ENCODE measurements around the gene FCRLA.
"Not testable (repeated sequence)": the region's sequence is repeated elsewhere in the genome, so short reads cannot be mapped to it uniquely, and the experiment has no call there.

Gene FCRLA, protein sequence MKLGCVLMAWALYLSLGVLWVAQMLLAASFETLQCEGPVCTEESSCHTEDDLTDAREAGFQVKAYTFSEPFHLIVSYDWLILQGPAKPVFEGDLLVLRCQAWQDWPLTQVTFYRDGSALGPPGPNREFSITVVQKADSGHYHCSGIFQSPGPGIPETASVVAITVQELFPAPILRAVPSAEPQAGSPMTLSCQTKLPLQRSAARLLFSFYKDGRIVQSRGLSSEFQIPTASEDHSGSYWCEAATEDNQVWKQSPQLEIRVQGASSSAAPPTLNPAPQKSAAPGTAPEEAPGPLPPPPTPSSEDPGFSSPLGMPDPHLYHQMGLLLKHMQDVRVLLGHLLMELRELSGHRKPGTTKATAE

DNA sequence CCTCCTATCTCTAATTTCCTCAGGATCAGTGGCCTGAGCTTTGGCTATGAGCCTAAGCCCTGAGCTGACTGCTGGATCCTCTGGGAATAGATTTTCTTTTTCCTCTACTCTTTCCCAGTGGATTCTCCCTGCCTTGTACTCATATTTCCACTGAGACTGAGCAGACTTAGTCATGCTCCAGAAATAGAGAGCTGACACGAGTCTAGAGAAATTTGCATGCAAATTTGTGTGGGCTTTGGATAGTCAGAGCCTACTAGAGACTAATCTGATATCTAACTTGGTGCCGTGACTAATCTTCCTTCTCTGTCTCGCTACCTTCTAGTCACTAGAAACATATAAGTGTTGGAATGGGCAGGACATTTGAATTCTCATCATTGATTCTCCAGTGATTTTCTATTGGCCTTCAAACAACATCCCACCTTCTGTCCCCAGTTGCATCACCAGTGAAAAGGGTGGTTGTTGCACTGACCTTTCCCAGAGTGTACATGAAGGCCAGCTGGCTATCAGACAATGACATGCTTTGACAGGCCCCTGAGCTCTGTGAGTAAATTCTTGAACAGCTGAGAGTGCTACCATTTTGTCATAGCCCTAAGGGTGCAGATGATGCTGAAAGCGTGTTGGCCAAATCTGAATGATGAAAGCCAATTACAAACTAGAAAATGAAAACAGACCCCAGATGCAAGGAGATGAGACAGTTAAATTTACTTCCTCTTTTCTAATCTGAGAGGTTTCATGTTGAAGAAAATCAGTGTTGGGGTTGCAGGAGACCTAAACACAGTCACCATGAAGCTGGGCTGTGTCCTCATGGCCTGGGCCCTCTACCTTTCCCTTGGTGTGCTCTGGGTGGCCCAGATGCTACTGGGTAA lies at the start of gene FCRLA:
TSS of gene FCRLA (plus strand) at position 748 of the 866 bp plus-strand sequence. CDS start at position 784, 36 bp downstream.
- DNase-seq, result no peak

DNA sequence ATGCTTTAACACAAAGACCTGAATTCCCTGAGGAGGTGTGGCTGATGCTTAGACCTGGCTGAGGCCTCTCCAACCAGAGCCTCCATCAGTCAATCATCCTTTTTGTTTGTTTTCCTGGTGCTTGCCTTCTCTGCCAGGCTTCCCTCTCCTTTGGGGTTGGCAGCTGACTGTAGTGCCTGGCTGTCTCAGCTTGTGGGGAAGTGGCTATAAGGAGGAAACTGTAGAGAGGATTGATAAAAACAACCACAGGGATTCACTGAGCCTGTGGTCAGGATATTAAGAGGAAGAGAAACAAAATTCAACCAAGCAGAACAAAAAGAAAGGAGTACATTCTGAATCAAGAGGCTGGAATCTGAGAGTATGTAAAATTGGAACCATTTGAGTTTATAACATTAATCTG lies 48.5 kb upstream of the FCRLA start:
- DNase-seq, result not testable (repeated sequence)

DNA sequence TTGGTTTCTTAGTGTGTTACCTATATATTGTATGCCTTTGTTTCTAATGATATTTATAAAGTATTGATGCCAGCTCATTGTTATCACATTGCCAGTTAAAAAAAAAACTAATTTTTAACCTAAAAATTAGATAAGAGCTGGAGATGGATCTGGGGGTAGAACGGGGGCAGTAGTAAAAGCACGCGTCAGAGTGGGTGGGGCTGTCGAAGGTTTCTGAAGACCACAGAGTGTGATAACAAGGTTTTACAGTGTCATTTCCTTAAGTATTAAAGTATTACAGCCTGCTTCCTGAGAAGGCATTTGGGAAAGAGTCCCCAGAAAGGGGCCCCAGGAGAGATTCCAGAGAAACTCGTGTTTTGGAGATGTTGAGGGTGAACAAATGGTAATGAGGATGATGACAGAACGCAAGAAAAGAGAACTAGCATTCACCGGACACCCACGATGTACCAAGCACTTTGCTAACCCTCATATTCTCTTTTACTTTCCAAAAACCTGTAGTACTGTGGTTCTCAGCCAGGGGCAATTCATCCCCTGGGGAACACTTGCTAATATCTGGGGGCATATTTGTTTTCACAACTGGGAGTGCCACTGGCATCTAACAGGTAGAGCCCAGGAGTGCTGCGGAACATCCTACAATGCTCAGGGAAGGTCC lies 45.2 kb upstream of the FCRLA start:
- DNase-seq, result not testable (repeated sequence)

DNA sequence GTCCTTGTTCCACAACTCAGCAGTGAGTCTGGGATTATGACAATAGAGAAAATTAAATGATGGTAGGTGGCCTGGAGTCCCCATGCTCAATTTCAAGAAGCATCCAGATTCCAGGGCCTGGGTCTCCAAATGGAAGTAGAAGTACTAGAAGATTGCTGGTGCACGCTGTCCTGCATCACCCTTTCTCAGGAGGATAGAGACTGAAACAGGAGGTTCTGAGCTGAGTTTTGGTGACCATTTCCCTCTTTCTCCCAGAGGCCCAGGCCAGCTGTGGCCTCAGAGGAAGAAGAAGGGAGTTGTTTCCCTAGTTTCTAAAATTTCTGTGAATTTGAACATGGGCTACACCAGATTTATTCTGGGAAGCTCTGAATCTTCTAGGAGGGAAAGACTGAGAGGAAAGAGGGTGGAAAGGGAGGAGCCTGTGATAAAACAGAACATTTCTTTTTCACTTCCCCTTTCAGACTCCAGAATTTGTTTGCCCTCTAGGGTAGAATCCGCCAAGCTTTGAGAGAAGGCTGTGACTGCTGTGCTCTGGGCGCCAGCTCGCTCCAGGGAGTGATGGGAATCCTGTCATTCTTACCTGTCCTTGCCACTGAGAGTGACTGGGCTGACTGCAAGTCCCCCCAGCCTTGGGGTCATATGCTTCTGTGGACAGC lies 44.2 kb upstream of the FCRLA start, which contains the start of gene FCGR2B:
TSS of gene FCGR2B (plus strand) at position 460 of the 656 bp plus-strand sequence. CDS start at position 559, 99 bp downstream.
- not testable (repeated sequence) for DNase-seq

DNA sequence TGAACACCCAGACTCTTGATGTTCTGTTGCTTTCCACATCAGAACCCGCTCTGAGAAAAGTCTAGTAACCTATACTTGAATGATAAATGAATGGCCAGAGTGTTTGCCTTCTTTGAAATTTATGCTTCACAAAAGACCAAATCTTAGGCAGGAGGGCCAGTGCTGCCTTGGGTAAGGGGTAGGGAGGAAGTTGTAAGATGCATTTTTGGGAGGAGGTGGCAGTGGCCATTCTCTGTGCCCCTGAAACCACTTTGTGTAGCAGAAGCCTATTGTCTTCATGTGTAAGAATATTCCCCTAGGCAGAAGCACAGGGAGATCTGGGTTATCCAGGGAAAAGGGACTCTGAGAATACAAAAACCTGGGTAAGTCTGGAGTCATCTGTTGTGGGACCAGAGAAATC lies 43.5 kb upstream of the FCRLA start:
- not testable (repeated sequence) for DNase-seq

DNA sequence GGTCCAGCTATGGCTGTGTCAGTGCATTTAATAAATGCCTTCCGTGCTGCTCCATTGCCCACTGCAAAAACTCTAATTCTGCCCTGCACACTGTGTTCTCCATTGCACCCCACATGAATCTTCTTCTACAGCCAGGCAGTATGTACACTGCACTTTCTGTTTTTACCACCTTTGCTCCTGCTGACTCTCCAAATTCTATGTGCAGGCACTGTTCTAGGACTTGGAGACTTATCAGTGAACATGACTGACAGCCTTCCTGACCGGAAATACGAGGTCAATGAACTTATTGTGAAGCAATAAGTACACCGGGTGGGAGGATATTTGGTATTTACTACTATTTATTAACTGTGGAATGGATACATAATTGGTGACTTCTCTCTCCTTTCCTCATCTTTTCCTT lies 42.3 kb upstream of the FCRLA start:
- not testable (repeated sequence) for DNase-seq

DNA sequence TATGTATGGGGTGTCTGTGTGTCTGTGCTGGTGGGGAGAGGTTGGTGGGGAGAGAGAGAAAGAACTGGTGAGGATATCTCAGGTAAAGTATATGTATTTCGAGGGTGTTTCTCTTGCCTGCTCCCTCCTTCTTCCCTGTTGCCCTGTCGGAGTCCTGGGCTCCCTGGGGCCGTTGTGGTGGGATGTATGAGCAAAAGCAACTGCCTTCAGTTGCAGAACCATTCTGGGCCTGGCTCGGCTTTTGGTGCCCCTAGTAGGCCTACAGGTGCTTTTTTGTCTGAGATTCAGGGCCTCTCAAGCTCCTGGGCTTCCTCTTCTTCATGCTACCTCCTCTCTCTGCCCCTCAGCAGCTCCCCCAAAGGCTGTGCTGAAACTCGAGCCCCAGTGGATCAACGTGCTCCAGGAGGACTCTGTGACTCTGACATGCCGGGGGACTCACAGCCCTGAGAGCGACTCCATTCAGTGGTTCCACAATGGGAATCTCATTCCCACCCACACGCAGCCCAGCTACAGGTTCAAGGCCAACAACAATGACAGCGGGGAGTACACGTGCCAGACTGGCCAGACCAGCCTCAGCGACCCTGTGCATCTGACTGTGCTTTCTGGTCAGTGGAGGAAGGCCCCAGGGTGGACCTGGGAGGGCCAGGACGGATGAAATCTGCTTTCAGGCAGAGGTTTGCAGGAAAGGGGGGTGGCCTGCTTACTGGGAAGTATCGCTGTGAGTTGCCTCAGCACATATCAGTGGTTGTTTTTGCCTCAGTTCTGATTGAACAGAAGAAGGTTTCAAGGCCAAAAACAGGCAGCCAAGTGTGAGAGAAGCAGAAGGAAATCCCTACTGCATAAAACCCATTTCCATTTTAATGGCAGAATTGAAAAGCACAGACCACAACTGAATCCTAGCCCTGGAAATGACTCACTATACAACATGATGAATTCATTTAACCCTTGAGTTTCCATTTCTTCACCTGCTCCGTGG lies 35.7 kb upstream of the FCRLA start:
- DNase-seq, result not testable (repeated sequence)

DNA sequence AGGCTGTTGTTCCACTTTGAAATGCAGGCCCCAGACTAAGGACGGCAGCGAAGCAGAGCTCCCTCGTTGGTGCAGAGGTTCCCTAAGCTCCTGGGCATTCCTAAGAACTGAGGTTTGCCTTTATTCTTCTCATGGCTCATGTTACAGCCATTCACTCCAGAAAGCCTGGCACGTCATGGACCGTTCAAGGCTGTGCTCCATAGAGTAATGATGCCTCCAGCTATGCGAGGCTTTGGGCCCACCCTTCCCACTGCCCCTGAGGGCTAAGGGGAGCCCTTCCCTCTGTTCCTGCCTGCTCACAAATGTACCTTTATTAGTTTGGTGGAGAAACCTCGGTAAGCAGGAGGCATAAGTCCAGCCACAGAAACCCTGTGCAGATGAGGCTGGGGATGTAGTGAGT lies 33.6 kb upstream of the FCRLA start:
- DNase-seq, result not testable (repeated sequence)

DNA sequence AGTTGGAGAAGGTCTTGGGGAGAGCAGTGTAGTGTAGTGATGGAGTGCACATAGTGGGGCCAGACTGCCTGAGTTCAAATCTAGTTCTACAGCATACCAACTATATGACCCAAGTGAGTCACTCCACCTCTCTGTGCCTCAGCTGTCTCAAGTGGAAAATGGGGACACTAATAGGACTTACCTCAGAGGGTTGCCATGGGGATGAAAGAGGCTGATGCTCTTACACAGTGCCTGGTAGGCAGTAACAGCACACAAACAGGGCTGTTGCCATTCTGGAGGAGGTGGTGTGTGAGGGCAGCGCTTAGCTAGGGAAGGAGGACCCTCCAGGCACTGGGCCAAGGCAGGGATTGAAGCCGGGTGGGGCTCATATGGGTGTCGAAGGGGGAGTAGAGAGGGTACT lies 32.6 kb upstream of the FCRLA start:
- not testable (repeated sequence) for DNase-seq

DNA sequence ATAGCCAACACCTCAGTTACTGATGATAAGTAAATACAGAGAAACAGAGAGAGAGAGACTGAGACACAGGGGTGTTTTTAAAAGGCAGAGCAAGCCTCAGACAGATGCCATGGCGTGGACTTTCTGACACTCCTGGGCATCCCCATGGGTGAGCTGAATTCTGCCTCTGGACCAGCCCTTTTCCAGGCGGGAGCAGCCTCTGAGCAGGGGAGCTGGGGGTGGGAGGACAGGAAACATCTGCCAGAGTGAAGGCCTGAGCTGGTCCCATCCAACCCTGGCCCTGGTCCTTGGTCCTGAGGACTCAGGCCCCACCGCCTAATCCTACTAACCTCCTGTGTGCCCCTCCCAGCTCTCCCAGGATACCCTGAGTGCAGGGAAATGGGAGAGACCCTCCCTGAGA lies 32.1 kb upstream of the FCRLA start:
- not testable (repeated sequence) for DNase-seq

DNA sequence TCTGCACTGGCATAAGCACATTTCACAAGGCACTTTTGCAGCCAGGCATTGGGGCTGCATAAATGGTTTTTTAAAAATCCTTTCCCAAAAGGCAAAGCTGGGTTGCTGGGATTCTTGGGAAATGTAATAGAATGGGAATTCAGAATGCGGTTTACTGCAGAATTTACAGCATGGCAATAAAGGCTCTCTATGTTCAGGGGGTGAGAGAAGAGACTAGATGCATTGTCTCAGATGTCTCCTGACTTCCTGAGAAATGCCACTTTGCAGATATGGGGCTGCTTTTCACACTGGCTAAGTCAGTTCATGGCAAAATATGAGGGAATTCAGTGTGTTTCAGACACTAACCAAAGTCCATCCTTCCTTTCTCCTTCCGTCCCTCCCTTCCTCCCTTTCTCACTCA lies 30.6 kb upstream of the FCRLA start:
- no peak for DNase-seq

DNA sequence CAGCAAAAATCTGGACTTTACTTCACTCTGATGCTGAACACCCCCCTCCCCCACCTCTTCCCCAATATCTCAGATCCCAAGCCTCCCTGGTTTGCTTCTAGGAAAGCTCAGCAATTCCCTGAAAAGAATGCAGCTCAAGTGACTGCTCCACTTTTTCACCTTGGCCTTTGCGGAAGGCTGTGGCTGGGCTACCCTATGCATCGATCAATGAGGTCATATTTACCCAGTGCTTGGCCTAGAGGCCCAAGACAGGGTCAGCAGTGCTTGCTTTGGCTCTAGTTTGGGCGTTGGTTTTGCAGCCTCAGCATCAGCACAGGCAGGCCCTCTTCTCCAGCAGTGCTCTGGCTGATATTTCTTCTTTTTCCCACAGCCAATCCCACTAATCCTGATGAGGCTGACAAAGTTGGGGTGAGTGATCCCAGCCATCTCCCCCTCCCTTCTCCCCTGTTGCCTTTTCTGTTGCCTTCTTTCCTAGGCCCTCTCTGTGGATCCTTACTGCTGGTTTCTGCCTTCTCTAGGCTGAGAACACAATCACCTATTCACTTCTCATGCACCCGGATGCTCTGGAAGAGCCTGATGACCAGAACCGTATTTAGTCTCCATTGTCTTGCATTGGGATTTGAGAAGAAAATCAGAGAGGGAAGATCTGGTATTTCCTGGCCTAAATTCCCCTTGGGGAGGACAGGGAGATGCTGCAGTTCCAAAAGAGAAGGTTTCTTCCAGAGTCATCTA lies 29.9 kb upstream of the FCRLA start:
- DNase-seq, result no peak

DNA sequence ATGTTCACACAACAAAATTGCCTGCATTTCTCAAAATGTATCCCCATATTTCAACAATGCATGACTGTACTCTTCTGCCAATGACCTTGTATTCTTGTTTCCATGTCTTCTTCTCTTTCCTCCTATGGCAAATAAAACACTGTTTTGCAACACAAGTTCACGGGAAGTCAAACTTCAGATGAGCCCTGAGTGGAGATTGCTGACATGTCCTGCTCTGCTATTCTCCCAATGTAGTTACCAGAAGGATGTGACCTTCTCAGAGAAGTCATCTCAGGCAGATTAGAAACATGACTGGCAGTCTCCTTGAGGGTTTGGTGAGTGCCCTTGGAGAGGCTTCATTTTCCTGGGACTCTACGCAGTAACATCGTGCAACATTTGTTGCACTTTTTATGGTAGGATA lies 28.5 kb upstream of the FCRLA start:
- no peak for DNase-seq

DNA sequence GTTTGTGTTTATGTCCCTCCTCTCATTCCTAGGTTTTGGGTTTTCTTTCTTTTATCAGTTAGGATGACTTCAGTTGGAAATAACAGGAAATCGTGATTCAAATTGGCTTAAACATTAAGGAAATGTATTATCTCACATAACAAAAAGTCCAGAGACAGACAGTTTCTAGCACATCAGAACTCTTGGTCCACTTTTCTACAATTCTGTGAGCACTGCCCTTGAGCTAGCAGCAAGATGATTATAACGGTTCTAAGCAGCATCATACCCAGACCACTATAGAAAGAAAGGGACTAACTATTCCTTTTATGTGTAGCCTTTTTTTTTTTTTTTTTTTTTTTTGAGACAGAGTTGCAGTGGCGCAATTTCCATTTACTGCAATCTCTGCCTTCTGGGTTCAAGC lies 25.1 kb upstream of the FCRLA start:
- no peak for DNase-seq

DNA sequence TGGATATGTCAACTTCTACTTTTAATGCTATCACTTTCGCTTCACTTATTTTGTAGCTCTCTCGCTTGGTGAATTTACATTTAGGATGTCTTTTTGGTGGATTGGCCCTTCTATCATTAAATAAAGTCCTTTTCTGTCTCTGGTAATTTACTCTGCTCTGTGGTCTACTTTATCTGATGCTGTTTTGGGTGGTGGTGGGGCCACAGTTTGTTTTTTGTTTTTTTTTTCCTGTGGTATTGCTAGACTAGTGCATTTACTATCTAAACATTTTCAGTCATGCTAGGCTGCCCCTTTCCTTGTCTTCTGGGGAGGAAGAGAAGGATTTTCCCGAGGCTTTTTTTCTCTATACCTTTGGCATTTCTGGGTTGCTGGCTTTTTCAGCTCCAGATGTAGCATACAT lies 18.1 kb upstream of the FCRLA start:
- no peak for DNase-seq

DNA sequence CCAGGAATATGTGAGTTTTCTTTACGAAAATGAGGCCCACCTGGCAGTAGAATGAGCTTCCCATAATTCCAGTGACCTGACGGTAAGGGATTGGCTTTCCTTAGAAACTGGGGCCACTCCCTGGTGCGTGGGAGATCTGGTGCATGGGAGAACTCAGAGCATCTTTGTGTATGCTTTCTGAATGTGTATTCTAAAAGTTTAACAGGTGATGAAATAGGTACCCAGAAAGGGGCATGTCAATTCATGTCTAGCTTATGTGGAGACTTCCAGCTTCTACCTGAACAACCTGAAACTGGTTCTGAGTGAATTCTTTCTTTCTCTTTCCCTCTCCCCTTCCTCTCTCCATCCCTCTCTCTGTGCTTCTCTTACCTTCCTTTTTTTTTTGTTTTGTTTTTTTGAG lies 15.2 kb upstream of the FCRLA start:
- no peak for DNase-seq

DNA sequence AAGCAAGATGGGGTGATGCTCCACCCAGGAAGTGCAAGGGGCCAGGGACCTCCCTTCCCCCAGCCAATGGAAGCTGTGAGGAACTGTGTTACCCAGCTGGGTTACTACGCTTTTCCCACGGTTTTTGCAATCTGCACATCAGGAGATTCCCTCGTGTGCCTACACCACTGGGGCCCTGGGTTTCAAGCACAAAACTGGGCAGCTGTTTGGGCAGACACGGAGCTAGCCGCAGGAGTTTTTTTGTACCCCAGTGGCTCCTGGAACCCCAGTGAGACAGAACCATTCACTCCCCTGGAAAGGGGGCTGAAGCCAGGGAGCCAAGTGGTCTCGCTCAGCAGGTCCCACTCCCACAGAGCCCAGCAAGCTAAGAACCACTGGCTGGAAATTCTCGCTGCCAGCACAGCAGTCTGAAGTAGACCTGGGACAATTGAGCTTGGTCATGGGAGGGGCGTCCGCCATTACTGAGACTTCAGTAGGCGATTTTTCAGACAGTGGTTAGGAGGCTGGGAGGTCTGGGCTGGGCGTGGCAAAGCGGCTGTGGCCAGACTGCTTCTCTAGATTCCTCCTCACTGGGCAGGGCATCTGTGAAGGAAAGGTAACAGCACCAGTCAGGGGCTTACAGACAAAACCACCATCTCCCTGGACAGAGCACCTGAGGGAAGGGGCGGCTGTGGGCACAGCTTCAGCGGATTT lies 13.9 kb upstream of the FCRLA start:
- not testable (repeated sequence) for DNase-seq

DNA sequence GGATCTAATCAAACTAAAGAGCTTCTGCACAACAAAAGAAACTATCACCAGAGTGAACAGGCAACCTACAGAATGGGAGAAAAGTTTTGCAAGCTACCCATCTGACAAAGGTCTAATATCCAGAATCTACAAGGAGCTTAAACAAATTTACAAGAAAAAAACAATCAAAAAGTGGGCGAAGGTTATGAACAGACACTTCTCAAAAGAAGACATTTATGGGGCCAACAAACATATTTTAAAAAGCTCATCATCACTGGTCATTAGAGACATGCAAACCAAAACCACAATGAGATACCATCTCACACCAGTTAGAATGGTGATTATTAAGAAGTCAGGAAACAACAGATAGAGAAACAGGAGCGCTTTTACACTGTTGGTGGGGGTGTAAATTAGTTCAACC lies 8.7 kb upstream of the FCRLA start:
- DNase-seq, result not testable (repeated sequence)

DNA sequence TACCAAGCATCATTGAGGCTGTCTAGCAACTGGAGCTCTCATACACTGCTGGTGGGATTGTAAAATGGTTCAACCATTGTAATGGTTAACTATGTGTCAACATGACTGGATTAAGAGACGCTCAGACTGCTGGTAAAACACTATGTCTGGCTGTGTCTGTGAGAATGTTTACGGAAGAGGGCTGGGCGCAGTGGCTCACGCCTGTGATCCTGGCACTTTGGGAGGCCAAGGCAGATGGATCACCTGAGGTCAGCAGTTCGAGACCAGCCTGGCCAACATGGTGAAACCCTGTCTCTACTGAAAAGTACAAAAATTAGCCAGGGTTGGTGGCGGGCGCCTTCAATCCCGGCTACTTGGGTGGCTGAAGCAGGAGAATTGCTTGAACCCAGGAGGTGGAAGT lies 4.8 kb upstream of the FCRLA start:
- DNase-seq, result no peak

DNA sequence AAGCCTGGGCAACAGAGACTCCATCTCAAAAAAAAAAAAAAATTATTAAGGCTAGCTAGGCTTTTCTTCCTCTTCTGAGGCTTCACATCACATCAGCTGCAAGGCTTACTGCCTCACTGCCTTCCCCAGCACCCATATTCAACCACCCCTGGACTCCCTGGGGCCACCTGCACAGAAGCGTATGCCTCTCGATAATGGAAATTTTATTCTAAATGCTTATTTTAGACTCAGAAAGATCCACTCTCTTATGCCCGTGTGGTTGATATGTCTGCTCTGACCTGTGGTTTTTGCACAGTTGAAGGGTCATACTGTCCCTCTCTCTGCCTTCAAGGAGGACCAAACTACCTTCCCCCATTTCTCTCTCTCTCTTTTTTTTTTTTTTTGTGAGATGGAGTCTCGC lies 1.5 kb upstream of the FCRLA start:
- no peak for DNase-seq

Measured in activated CD4-positive, alpha-beta T cell treated with anti-CD3 and anti-CD28 coated beads for 4 hours (primary cell).